ENCODE results near the gene ALPK1.
"Not testable (repeated sequence)": the region's sequence is repeated elsewhere in the genome, so short reads cannot be mapped to it uniquely, and the experiment has no call there.

The ALPK1 gene

DNA sequence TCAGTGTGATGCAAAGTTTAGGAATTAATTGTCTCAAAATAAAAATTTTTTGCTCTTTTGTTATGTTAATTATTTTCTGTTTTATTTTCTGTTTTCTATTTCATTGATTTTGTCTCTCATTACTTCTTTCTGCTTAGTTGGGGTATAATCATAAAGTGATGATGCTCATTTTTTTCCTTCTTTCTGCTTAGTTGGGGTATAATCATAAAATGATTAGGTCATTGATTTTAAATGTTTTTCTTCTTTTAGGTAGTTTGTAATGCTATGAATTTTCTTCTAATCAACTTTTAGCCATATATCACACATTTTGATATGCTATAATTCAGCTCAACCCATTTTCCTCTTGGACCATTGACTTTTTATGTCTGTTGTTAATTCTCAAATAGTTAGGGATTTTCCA lies 175.1 kb downstream of the ALPK1 start:
- TF ChIP-seq, protein P1, sequence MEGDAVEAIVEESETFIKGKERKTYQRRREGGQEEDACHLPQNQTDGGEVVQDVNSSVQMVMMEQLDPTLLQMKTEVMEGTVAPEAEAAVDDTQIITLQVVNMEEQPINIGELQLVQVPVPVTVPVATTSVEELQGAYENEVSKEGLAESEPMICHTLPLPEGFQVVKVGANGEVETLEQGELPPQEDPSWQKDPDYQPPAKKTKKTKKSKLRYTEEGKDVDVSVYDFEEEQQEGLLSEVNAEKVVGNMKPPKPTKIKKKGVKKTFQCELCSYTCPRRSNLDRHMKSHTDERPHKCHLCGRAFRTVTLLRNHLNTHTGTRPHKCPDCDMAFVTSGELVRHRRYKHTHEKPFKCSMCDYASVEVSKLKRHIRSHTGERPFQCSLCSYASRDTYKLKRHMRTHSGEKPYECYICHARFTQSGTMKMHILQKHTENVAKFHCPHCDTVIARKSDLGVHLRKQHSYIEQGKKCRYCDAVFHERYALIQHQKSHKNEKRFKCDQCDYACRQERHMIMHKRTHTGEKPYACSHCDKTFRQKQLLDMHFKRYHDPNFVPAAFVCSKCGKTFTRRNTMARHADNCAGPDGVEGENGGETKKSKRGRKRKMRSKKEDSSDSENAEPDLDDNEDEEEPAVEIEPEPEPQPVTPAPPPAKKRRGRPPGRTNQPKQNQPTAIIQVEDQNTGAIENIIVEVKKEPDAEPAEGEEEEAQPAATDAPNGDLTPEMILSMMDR (IDR thresholded peaks at IDR 0.05; ENCODE audit: low read length, missing control alignments), result no peak
- no peak overlapping the region for H3K4me3 ChIP-seq (replicated peaks; ENCODE audit: low read depth, low read length)

DNA sequence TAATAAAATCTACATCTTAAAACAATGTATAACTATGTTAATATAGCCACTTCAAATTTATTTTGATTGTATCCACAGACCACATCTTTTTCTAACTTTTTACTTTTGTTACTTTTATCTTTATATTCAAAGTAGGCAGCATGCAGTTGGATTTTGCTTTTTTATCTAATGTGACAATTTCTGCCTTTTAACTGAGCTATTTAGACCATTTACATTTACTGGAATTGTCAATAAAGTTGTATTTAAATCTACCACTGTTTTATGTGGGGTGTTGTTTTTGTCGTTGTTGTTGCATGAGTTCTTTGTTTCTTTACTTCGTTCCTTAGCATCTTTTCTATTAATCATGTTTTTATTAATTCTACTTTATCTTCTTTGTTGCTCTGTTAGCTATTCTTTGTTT lies 176.8 kb downstream of the ALPK1 start:
- DNase-seq (ENCODE audit: low read depth), result no peak
- no peak overlapping the region for H3K4me3 ChIP-seq (replicated peaks; ENCODE audit: low read depth, low read length)
- TF ChIP-seq, protein P1 (IDR thresholded peaks at IDR 0.05; ENCODE audit: low read length, missing control alignments), result no peak

More for the DNA sequence above, 175.1 kb downstream of the ALPK1 start:
- DNase-seq (ENCODE audit: low read depth), result no peak

DNA sequence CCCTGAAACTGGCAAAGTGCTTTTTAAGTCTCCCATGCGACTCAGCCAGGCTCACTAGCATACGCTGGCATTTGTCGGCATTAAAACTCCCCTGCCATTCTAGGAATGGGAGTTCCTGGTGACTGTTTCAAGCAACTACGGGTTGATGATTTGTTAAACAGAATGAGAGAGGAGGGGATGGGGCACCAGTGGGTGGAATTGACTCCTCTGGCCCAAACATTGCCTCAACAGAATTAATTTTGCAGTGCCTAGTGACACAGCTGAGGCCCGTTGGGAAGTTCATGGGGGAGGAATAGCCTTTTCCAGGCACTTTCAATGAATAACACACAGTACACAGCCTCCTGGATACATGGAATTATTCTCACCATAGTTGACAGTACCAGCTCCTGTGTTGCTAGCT lies 188.8 kb downstream of the ALPK1 start:
- TF ChIP-seq, protein P1 (IDR thresholded peaks at IDR 0.05; ENCODE audit: low read length, missing control alignments), result no peak
- no peak overlapping the region for H3K4me3 ChIP-seq (replicated peaks; ENCODE audit: low read depth, low read length)
- no peak for DNase-seq (ENCODE audit: low read depth)

DNA sequence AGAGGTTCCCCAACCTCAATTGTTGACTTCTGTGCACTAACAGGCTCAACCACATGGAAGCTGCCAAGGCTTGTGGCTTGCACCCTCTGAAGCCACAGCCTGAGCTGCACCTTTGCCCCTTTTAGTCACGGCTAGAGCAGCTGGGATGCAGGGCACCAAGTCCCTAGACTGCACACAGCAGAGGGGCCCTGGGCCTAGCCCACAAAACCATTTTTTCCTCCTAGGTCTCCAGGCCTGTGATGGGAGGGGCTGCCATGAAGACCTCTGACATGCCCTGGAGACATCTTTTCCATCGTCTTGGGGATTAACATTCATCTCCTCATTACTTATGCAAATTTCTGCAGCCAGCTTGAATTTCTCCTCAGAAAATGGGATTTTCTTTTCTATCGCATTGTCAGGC lies 193.6 kb downstream of the ALPK1 start:
- not testable (repeated sequence) for DNase-seq (ENCODE audit: low read depth); H3K4me3 ChIP-seq (replicated peaks; ENCODE audit: low read depth, low read length)
